DOHH2 (cell line): ENCODE data around the gene TPM1.

Experiments
- H3F3A ChIP-seq: fragments of 200-600 bp; sonication (generic), shearing (Covaris generic); 2 replicates; pipeline ENCODE4 v1.6.0; 2016; ENCODE audit warnings: antibody characterized with exemption, mild to moderate bottlenecking; ENCODE audit not compliant: control insufficient read depth, insufficient read depth
- H3K27ac ChIP-seq: fragments of 200-600 bp; sonication (generic); 2 replicates; pipeline ENCODE4 v1.5.1; 2014; ENCODE audit warnings: low read depth, mild to moderate bottlenecking, low read length, moderate library complexity
- H3K27me3 ChIP-seq: fragments of 200-600 bp; sonication (generic); 2 replicates; pipeline ENCODE4 v1.6.1; 2014; ENCODE audit warnings: mild to moderate bottlenecking, low read length, mixed read lengths; ENCODE audit not compliant: control insufficient read depth
- H3K36me3 ChIP-seq: fragments of 200-600 bp; sonication (generic); 2 replicates; pipeline ENCODE4 v1.6.1; 2014; ENCODE audit warnings: mild to moderate bottlenecking, low read length, moderate library complexity, mixed read lengths; ENCODE audit not compliant: control insufficient read depth
- H3K4me1 ChIP-seq: fragments of 200-600 bp; sonication (generic); 2 replicates; pipeline ENCODE4 v1.6.1; 2014; ENCODE audit warnings: mild to moderate bottlenecking, low read length, mixed read lengths; ENCODE audit not compliant: control insufficient read depth
- H3K4me2 ChIP-seq: fragments of 200-600 bp; sonication (generic); 2 replicates; pipeline ENCODE4 v1.6.0; 2014; ENCODE audit warnings: mild to moderate bottlenecking, low read length, moderate library complexity
- H3K4me3 ChIP-seq: fragments of 200-600 bp; sonication (generic); 2 replicates; pipeline ENCODE4 v1.5.1; 2014; ENCODE audit warnings: mild to moderate bottlenecking, low read length, mixed read lengths
- H3K79me2 ChIP-seq: fragments of 200-600 bp; sonication (generic); 2 replicates; pipeline ENCODE4 v1.6.1; 2014; ENCODE audit warnings: mild to moderate bottlenecking, low read length, mixed read lengths; ENCODE audit not compliant: control insufficient read depth
- H3K9me2 ChIP-seq: fragments of 200-600 bp; sonication (generic); replicated peaks from 2 replicates; pipeline ENCODE4 v1.6.1; 2014; ENCODE audit warnings: mild to moderate bottlenecking, low read length, mixed read lengths; ENCODE audit not compliant: control insufficient read depth
- H3K9me3 ChIP-seq: fragments of 200-600 bp; sonication (generic); 2 replicates; pipeline ENCODE4 v1.6.1; 2014; ENCODE audit warnings: antibody characterized with exemption, low read length, mixed read lengths; ENCODE audit not compliant: control insufficient read depth, insufficient read depth
- H4K20me1 ChIP-seq: fragments of 200-600 bp; sonication (generic); 2 replicates; pipeline ENCODE4 v1.6.0; 2014; ENCODE audit warnings: low read depth, mild to moderate bottlenecking, antibody characterized with exemption, low read length, moderate library complexity; ENCODE audit not compliant: control insufficient read depth, insufficient read depth
- CTCF ChIP-seq: fragments of 200-600 bp; sonication (generic); IDR thresholded peaks from one replicate; pipeline ENCODE4 v1.5.1; 2014; ENCODE audit warnings: antibody characterized with exemption, mild to moderate bottlenecking, low read depth, low read length; ENCODE audit not compliant: poor library complexity, severe bottlenecking
- EZH2phosphoT487 ChIP-seq: fragments of 200-600 bp; sonication (generic); IDR thresholded peaks from 2 replicates; pipeline ENCODE4 v1.6.1; 2017; ENCODE audit warnings: borderline replicate concordance, mild to moderate bottlenecking, antibody characterized with exemption, low read length, moderate library complexity, mixed read lengths

TPM1 gene

GRCh38 chr15:63019511-63020109, 22.9 kb upstream of the TPM1 start:
- Histone ChIP-seq H3F3A (no peaks in the 10 kb centered on the region), H3K27me3 (no peaks in the 10 kb centered on the region), H3K27ac (no peak overlapping the region), H3K9me2 (no peaks in the 10 kb centered on the region), H3K4me2 (no peak overlapping the region), H3K4me3 (no peak overlapping the region), H3K36me3 (no peaks in the 10 kb centered on the region), H4K20me1 (no peaks in the 10 kb centered on the region), H3K4me1 (no peaks in the 10 kb centered on the region), H3K79me2 (no peaks in the 10 kb centered on the region), H3K9me3 (no peaks in the 10 kb centered on the region)
- TF ChIP-seq CTCF, result no peak

DNA sequence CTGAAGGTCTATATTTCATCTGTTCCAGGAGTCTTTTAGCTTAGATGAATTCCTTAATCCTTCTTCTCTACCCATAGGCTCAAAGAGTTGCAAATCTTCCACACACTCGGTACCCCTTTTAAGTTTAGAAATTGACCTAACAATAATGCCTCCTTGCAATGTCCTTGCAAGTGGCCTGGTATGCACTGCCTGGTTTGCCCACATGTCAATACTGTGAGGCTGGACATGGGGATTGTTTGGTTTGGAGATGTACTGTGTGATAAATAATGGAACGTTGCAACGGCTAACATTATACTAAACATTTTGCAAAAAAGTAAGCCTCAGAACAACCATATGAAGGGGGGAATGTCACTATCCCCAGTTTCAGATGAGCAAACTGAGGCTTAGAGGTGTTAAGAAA, 22.4 kb upstream of the TPM1 start:
- no peak for TF ChIP-seq CTCF
- no peak for TF ChIP-seq EZH2phosphoT487

DNA sequence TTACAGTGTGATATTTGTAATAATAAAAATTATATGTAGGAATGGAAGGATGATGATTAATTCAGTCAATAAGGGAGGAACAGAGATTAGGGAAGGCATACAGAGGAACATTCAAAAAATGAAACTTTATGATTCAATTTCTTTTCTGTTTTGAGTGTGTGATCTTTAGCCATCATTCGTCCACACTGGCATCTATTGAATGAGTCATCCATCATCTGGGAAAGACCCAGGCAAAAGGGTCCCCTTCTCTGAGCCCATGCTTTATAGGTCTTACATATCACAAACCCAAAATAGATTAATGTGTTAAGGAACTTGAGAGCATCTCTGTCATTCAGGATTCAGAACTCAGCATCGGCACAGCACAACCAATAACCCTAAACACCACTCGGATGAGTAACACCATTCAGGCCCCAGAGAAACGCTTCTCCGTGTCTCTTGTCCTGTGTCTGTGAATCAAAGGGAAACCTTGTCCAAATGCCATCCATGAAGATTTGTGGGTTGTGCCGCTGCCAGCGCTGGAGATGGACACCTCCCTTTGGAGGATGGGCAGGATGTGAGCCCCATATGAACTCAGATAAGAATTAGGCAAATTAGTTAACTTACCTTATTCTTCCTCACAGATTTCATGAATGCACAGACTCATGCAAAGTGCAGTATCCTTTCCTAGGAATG, 21.7 kb upstream of the TPM1 start:
- no peak overlapping the region for H3K4me2 ChIP-seq
- H3K27ac ChIP-seq, result no peak overlapping the region
- H3K36me3 ChIP-seq, result no peaks in the 10 kb centered on the region
- TF ChIP-seq EZH2phosphoT487 (no peak), CTCF (no peak)
- H3K9me2 ChIP-seq, result no peaks in the 10 kb centered on the region
- no peaks in the 10 kb centered on the region for H3F3A ChIP-seq
- H3K79me2 ChIP-seq, result no peaks in the 10 kb centered on the region
- no peaks in the 10 kb centered on the region for H3K4me1 ChIP-seq
- H3K4me3 ChIP-seq, result no peak overlapping the region
- no peaks in the 10 kb centered on the region for H3K9me3 ChIP-seq
- H3K27me3 ChIP-seq, result no peaks in the 10 kb centered on the region
- no peaks in the 10 kb centered on the region for H4K20me1 ChIP-seq

More for the DNA sequence above, 22.4 kb upstream of the TPM1 start:
- H3K79me2 ChIP-seq, result no peaks in the 10 kb centered on the region
- no peak overlapping the region for H3K27ac ChIP-seq
- H3K9me2 ChIP-seq, result no peaks in the 10 kb centered on the region
- no peaks in the 10 kb centered on the region for H3K9me3 ChIP-seq
- no peaks in the 10 kb centered on the region for H3K27me3 ChIP-seq
- H3K4me3 ChIP-seq, result no peak overlapping the region
- no peaks in the 10 kb centered on the region for H3K36me3 ChIP-seq
- H3K4me1 ChIP-seq, result no peaks in the 10 kb centered on the region
- H3F3A ChIP-seq, result no peaks in the 10 kb centered on the region
- no peaks in the 10 kb centered on the region for H4K20me1 ChIP-seq
- no peak overlapping the region for H3K4me2 ChIP-seq
